ENCODE results near the gene SEMA3F.
A peak's percentile ranks its signal among the peaks of the same experiment; 100 is the strongest.

DNA sequence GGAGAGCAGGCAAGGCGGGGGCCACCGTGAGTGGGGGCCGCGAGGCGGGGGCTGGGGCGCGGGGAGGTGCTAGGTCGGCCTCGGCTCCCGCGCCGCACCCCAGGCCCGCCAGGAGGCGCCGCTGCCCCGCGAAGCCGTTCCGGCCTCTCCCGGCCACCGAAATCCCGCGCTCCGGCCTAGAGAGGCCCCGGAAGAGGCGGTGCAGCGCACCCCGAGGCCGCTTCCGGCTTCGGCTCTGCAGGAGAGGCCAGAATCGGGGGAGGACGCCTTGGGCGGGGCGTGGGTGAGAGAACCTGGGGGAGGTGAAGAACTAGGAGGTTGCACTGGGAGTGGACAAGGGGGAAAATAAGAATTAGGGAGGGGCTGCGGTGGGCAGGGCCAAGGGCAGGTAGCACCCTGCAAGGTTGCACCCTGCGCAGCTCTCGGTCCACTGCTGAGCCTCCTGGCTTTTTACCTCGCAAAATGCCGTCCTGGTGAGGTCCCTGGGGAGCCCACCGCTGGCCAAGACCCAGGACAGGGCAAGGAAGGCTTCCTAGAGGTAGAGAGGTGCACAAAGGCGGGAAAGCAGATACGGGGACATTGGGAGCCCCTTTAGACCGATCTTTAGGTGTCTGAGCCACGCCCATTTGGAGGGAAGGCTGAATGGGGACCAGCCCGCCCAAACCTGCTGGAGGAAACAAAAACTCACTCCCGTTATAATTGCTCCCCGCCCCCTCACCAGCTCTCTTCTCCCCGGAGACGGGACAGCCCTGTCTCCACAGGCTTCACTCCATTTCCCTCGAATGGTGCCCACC lies 72.5 kb downstream of the SEMA3F start:
- TF ChIP-seq POLR2AphosphoS5 (IDR thresholded peaks at IDR 0.05) (peak; percentile 59 to 66), POLR2A (IDR thresholded peaks at IDR 0.05) (peak in 2 of 4 donors; percentile 13 to 59), EP300 (IDR thresholded peaks at IDR 0.05) (no peak)
- TF ChIP-seq, protein P1, sequence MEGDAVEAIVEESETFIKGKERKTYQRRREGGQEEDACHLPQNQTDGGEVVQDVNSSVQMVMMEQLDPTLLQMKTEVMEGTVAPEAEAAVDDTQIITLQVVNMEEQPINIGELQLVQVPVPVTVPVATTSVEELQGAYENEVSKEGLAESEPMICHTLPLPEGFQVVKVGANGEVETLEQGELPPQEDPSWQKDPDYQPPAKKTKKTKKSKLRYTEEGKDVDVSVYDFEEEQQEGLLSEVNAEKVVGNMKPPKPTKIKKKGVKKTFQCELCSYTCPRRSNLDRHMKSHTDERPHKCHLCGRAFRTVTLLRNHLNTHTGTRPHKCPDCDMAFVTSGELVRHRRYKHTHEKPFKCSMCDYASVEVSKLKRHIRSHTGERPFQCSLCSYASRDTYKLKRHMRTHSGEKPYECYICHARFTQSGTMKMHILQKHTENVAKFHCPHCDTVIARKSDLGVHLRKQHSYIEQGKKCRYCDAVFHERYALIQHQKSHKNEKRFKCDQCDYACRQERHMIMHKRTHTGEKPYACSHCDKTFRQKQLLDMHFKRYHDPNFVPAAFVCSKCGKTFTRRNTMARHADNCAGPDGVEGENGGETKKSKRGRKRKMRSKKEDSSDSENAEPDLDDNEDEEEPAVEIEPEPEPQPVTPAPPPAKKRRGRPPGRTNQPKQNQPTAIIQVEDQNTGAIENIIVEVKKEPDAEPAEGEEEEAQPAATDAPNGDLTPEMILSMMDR (IDR thresholded peaks at IDR 0.05): peak; percentile 93 to 99 (median 96)

Data from upper lobe of left lung (tissue), 4 donors.